HG02588 (cell line): Measurements from ENCODE around the gene RUFY1.

Experiments
- ATAC-seq: cut with Tn5 transposase; IDR thresholded peaks from one replicate; pipeline ENCODE4 v1.9.1; 2021; ENCODE audit warnings: mild to moderate bottlenecking, moderate library complexity; ENCODE audit not compliant: unreplicated experiment

RUFY1 gene

GRCh38 chr5:179657302-179658178 lies 107.2 kb downstream of the RUFY1 start:
- peak; percentile 91 for ATAC-seq

GRCh38 chr5:179658179-179658856 lies 108.0 kb downstream of the RUFY1 start:
- peak; percentile 63 for ATAC-seq
